ENCODE results near the gene ABHD15.

The ABHD15 gene

DNA sequence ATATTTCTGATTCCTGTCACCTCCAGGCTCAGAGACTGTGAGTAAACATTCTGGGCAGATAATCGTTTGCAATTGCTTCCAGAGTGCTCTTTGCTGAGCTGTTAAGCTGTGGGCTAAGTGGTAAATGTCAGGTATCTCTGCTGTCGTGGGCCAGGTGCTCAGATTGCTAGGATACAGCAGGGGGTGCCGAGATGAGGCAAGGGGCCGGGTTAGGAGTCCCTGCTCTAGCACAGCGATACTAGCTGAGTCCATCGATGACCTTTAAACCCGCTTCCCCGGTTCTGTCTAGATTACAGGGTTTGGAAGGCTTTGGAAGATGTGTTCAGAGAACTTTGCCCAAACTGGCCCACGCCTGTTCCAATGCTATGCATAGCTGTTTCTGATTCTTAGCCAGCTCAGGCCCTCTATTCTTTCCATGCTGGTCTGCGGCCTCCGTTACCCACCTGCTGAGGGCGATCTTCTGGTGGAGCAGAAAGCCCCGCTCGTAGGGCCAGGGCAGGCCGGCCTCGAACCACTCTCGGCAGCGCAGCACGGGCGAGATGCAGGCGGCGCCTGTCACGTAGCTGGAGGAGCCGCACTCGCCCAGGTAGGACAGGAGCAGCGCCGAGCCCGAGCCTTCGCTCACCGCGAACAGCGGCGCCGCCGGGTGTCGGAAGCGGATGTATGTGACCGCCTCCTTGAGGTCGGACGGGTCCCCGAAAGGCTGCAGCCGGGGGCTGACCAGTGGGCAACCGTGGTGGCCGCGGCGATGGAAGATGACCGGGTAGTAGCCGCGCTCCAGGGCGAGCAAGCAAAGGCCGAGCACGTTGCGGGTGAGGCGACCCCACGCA lies 979 bp downstream of the ABHD15 start:
- H4K12ac ChIP-seq (ENCODE audit: low read depth, low read length): no peak overlapping the region
- no CpG with 5 or more reads among the region's 55 CpGs for WGBS (ENCODE audit: extremely low coverage, insufficient coverage, insufficient read length)
- no peak overlapping the region for H3K9ac ChIP-seq (ENCODE audit: low read length)
- no peak overlapping the region for H4K91ac ChIP-seq (ENCODE audit: low read depth, low read length)
- H2BK5ac ChIP-seq (ENCODE audit: low read depth, low read length, poor library complexity): no peak overlapping the region
- DNase-seq: peak; percentile 66 to 74
- H3K27me3 ChIP-seq (ENCODE audit: insufficient read depth, low read length): peaks cover 11% of the 10 kb centered on the region
- no peak overlapping the region for H2BK120ac ChIP-seq (ENCODE audit: insufficient read depth, low read length, poor library complexity)
- no peak overlapping the region for H3K4ac ChIP-seq (ENCODE audit: low read depth, low read length)
- no peaks in the 10 kb centered on the region for H3K36me3 ChIP-seq (ENCODE audit: control insufficient read depth in 1 of 2, insufficient read depth in 2 of 2, low read length in 2 of 2)
- peak overlapping the region; percentile 97 for H3K4me2 ChIP-seq (ENCODE audit: low read length)
- H3K4me3 ChIP-seq (ENCODE audit: low read depth, low read length): peak overlapping the region; percentile 18
- H3K79me1 ChIP-seq (ENCODE audit: low read length): peaks cover 11% of the 10 kb centered on the region
- H3K23ac ChIP-seq (ENCODE audit: low read length): no peak overlapping the region
- peaks cover 18 to 27% of the 10 kb centered on the region in 2 experiments for H3K4me1 ChIP-seq (ENCODE audit: control insufficient read depth in 1 of 2, insufficient read depth in 2 of 2, low read length in 2 of 2)
- H4K8ac ChIP-seq (ENCODE audit: low read depth, low read length): no peak overlapping the region
- H3K18ac ChIP-seq (ENCODE audit: low read length): no peak overlapping the region
- no peak overlapping the region for H3K27ac ChIP-seq (ENCODE audit: low read depth, low read length)
- peaks cover 7% of the 10 kb centered on the region for H3K79me2 ChIP-seq (ENCODE audit: control insufficient read depth, insufficient read depth, low read length, poor library complexity)
- no peak overlapping the region for H3K14ac ChIP-seq (ENCODE audit: low read length)
- peak overlapping the region; percentile 50 for H2AFZ ChIP-seq (ENCODE audit: insufficient read depth, low read length, poor library complexity)
- H2BK12ac ChIP-seq (ENCODE audit: low read length): no peak overlapping the region
- H3K9me3 ChIP-seq (ENCODE audit: insufficient read depth, low read depth, low read length): peaks cover 3% of the 10 kb centered on the region
- no peak overlapping the region for H2AK5ac ChIP-seq (ENCODE audit: low read length)

DNA sequence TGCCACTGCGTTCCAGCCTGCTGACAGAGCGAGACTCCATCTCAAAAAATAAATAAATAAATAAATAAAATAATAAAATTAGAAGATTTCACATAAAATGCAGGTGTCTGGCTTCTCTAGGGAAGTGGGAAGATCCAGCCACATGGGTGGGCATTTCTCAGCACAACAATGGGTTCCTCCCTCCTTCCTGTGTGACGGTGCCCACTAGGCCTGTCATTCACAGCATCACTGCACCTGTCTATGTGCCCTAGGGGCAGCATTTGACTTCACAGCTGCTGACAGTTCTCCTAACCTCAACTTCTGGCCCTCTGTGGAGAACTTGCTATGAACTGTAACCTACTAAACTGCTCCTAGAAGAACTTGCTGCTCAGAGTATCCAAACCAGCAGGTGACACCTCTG lies 3.0 kb downstream of the ABHD15 start:
- Histone ChIP-seq H4K12ac (ENCODE audit: low read depth, low read length) (no peak overlapping the region), H3K79me2 (ENCODE audit: control insufficient read depth, insufficient read depth, low read length, poor library complexity) (peaks cover 4% of the 10 kb centered on the region), H4K91ac (ENCODE audit: low read depth, low read length) (no peak overlapping the region), H4K8ac (ENCODE audit: low read depth, low read length) (no peak overlapping the region), H3K18ac (ENCODE audit: low read length) (no peak overlapping the region), H3K36me3 (ENCODE audit: control insufficient read depth in 1 of 2, insufficient read depth in 2 of 2, low read length in 2 of 2) (no peaks in the 10 kb centered on the region), H2BK12ac (ENCODE audit: low read length) (no peak overlapping the region), H3K14ac (ENCODE audit: low read length) (no peak overlapping the region), H3K27ac (ENCODE audit: low read depth, low read length) (no peak overlapping the region), H2AK5ac (ENCODE audit: low read length) (no peak overlapping the region), H3K4me3 (ENCODE audit: low read depth, low read length) (no peak overlapping the region), H3K79me1 (ENCODE audit: low read length) (peaks cover 8% of the 10 kb centered on the region), H3K9me3 (ENCODE audit: insufficient read depth, low read depth, low read length) (peaks cover 3% of the 10 kb centered on the region), H3K4me1 (ENCODE audit: control insufficient read depth in 1 of 2, insufficient read depth in 2 of 2, low read length in 2 of 2) (peaks cover 11 to 15% of the 10 kb centered on the region in 2 experiments), H2BK120ac (ENCODE audit: insufficient read depth, low read length, poor library complexity) (no peak overlapping the region), H3K27me3 (ENCODE audit: insufficient read depth, low read length) (peaks cover 11% of the 10 kb centered on the region), H3K4ac (ENCODE audit: low read depth, low read length) (no peak overlapping the region), H2BK5ac (ENCODE audit: low read depth, low read length, poor library complexity) (no peak overlapping the region), H2AFZ (ENCODE audit: insufficient read depth, low read length, poor library complexity) (no peak overlapping the region), H3K4me2 (ENCODE audit: low read length) (no peak overlapping the region), H3K23ac (ENCODE audit: low read length) (no peak overlapping the region), H3K9ac (ENCODE audit: low read length) (no peak overlapping the region)
- WGBS (ENCODE audit: extremely low coverage, insufficient coverage, insufficient read length): no CpG with 5 or more reads among the region's 3 CpGs
- DNase-seq: no peak

DNA sequence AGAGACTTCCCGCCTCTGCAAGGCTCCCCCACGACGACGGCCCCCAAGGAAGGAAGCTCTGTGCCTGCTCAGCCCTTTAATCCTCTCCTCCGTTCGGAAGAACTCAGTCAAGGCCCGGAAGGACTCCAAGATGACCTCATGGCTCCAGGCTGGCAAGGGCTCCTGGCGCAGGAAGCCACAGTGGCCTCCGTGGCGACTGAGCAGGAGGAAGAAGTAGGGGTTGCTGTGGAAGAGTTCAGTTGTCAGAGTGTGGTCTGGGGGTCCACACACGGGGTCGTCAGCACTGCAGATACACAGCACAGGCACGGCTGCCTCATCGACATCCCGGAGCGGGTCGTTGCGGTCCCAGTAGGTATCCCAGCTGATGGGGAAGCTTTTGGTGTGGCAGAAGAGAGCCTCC lies 4.2 kb downstream of the ABHD15 start:
- H3K14ac ChIP-seq (ENCODE audit: low read length): no peak overlapping the region
- H2AK5ac ChIP-seq (ENCODE audit: low read length): no peak overlapping the region
- no peak overlapping the region for H4K8ac ChIP-seq (ENCODE audit: low read depth, low read length)
- no peak overlapping the region for H4K91ac ChIP-seq (ENCODE audit: low read depth, low read length)
- H2BK5ac ChIP-seq (ENCODE audit: low read depth, low read length, poor library complexity): no peak overlapping the region
- H3K4me3 ChIP-seq (ENCODE audit: low read depth, low read length): no peak overlapping the region
- DNase-seq: no peak
- H3K27ac ChIP-seq (ENCODE audit: low read depth, low read length): no peak overlapping the region
- H4K12ac ChIP-seq (ENCODE audit: low read depth, low read length): no peak overlapping the region
- peaks cover 11 to 12% of the 10 kb centered on the region in 2 experiments for H3K4me1 ChIP-seq (ENCODE audit: control insufficient read depth in 1 of 2, insufficient read depth in 2 of 2, low read length in 2 of 2)
- no peak overlapping the region for H3K9ac ChIP-seq (ENCODE audit: low read length)
- H3K27me3 ChIP-seq (ENCODE audit: insufficient read depth, low read length): peaks cover 11% of the 10 kb centered on the region
- H3K18ac ChIP-seq (ENCODE audit: low read length): no peak overlapping the region
- H2BK12ac ChIP-seq (ENCODE audit: low read length): no peak overlapping the region
- H3K36me3 ChIP-seq (ENCODE audit: control insufficient read depth in 1 of 2, insufficient read depth in 2 of 2, low read length in 2 of 2): no peaks in the 10 kb centered on the region
- no peak overlapping the region for H3K4ac ChIP-seq (ENCODE audit: low read depth, low read length)
- H3K79me2 ChIP-seq (ENCODE audit: control insufficient read depth, insufficient read depth, low read length, poor library complexity): no peaks in the 10 kb centered on the region
- WGBS (ENCODE audit: extremely low coverage, insufficient coverage, insufficient read length): no CpG with 5 or more reads among the region's 18 CpGs
- H3K23ac ChIP-seq (ENCODE audit: low read length): no peak overlapping the region
- no peak overlapping the region for H2BK120ac ChIP-seq (ENCODE audit: insufficient read depth, low read length, poor library complexity)
- peaks cover 2% of the 10 kb centered on the region for H3K79me1 ChIP-seq (ENCODE audit: low read length)
- no peak overlapping the region for H3K4me2 ChIP-seq (ENCODE audit: low read length)
- H3K9me3 ChIP-seq (ENCODE audit: insufficient read depth, low read depth, low read length): peaks cover 3% of the 10 kb centered on the region
- H2AFZ ChIP-seq (ENCODE audit: insufficient read depth, low read length, poor library complexity): no peak overlapping the region

DNA sequence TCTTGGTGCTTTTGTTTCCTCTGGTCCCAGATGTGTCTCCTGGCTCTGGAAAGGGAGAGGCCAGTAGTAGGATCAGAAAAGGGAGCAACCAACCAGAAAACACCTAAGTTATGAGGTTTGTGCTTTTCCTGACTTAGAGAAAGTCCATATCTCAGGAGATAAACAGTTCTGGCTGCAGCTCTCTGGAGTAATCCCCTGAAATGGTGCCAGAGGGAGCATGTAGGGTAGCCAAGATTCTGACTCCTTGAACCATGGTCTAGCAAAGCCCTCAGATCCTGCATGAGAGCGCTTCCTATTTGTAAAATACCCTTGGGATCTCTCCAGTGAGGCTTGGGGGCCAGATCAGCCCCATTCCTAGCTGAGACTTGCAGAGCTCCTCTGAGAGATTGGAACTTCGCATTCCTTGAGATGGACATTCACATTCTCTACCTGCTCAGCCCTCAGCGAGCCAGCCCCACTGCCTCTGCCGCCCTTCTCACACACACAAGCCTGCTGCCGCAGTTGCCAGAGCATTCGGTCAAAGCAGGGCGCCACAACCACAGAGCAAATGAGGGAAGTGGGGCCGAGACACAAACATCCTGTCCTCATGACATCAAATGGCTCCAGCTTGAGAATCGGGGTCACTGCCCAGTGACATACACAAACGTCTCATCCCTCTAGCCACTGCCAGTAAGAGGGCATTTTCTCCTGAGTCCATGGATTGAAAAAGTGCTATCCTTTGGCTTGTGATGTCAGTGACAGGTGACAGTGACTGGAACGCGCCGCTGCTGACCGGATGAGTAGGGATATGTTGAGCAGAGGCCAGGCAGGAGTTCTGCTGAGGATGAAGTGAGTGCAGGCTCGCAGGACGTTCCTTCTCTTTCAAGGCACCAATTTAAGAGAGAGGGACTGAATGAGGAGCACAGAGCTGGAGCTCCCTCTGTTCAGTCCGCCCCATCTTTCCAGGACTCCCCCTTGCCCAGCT lies 5.0 kb downstream of the ABHD15 start:
- Histone ChIP-seq H3K23ac (ENCODE audit: low read length) (no peak overlapping the region), H4K8ac (ENCODE audit: low read depth, low read length) (no peak overlapping the region), H2BK120ac (ENCODE audit: insufficient read depth, low read length, poor library complexity) (no peak overlapping the region), H3K4ac (ENCODE audit: low read depth, low read length) (no peak overlapping the region), H4K12ac (ENCODE audit: low read depth, low read length) (no peak overlapping the region), H2BK12ac (ENCODE audit: low read length) (no peak overlapping the region), H3K9ac (ENCODE audit: low read length) (no peak overlapping the region), H3K4me2 (ENCODE audit: low read length) (no peak overlapping the region), H3K27ac (ENCODE audit: low read depth, low read length) (no peak overlapping the region), H2AK5ac (ENCODE audit: low read length) (no peak overlapping the region), H3K36me3 (ENCODE audit: control insufficient read depth in 1 of 2, insufficient read depth in 2 of 2, low read length in 2 of 2) (no peaks in the 10 kb centered on the region), H3K4me3 (ENCODE audit: low read depth, low read length) (no peak overlapping the region), H3K79me2 (ENCODE audit: control insufficient read depth, insufficient read depth, low read length, poor library complexity) (no peaks in the 10 kb centered on the region), H3K4me1 (ENCODE audit: control insufficient read depth in 1 of 2, insufficient read depth in 2 of 2, low read length in 2 of 2) (peaks cover 9 to 11% of the 10 kb centered on the region in 2 experiments), H3K9me3 (ENCODE audit: insufficient read depth, low read depth, low read length) (peaks cover 3% of the 10 kb centered on the region), H2AFZ (ENCODE audit: insufficient read depth, low read length, poor library complexity) (no peak overlapping the region), H4K91ac (ENCODE audit: low read depth, low read length) (no peak overlapping the region), H3K18ac (ENCODE audit: low read length) (no peak overlapping the region), H3K79me1 (ENCODE audit: low read length) (no peaks in the 10 kb centered on the region), H2BK5ac (ENCODE audit: low read depth, low read length, poor library complexity) (no peak overlapping the region), H3K27me3 (ENCODE audit: insufficient read depth, low read length) (peaks cover 8% of the 10 kb centered on the region), H3K14ac (ENCODE audit: low read length) (no peak overlapping the region)
- DNase-seq: peak in 1 of 2 donors; percentile 7
- no CpG with 5 or more reads among the region's 17 CpGs for WGBS (ENCODE audit: extremely low coverage, insufficient coverage, insufficient read length)
